ENCODE measurements around the gene DLGAP1. TPM values are rescaled to one million over a fixed set of nuclear protein-coding genes. Genes with fewer than 3 reads are reported as not detected.

Gene DLGAP1
- total and polyA plus RNA-seq, 2 experiments from 2014 or later: 3.1 to 6.5 TPM

GRCh38 chr18:3960142-3960541 lies 495.0 kb downstream of the DLGAP1 start:
- Histone ChIP-seq H3K4me1 (ENCODE audit: insufficient read depth) (no peaks in the 10 kb centered on the region), H3K4me3 (no peak overlapping the region), H3K9me3 (ENCODE audit: low read depth) (no peaks in the 10 kb centered on the region), H3K9me2 (replicated peaks; ENCODE audit: insufficient read depth) (no peaks in the 10 kb centered on the region), H3K27me3 (no peaks in the 10 kb centered on the region), H4K20me1 (ENCODE audit: insufficient read depth, poor library complexity, severe bottlenecking) (no peaks in the 10 kb centered on the region), H3K4me2 (no peak overlapping the region), H3K79me2 (no peaks in the 10 kb centered on the region), H3K36me3 (replicated peaks; ENCODE audit: insufficient read depth, low read depth) (no peaks in the 10 kb centered on the region), H3K27ac (no peak overlapping the region), H2AFZ (no peak overlapping the region)
- no peak for DNase-seq (ENCODE audit: low spot score)
- TF ChIP-seq EZH2phosphoT487 (IDR thresholded peaks at IDR 0.05; ENCODE audit: low read depth, severe bottlenecking, unreplicated experiment): no peak
- no peak for TF ChIP-seq EZH2 (IDR thresholded peaks at IDR 0.05; ENCODE audit: borderline replicate concordance)
- TF ChIP-seq, protein P1, sequence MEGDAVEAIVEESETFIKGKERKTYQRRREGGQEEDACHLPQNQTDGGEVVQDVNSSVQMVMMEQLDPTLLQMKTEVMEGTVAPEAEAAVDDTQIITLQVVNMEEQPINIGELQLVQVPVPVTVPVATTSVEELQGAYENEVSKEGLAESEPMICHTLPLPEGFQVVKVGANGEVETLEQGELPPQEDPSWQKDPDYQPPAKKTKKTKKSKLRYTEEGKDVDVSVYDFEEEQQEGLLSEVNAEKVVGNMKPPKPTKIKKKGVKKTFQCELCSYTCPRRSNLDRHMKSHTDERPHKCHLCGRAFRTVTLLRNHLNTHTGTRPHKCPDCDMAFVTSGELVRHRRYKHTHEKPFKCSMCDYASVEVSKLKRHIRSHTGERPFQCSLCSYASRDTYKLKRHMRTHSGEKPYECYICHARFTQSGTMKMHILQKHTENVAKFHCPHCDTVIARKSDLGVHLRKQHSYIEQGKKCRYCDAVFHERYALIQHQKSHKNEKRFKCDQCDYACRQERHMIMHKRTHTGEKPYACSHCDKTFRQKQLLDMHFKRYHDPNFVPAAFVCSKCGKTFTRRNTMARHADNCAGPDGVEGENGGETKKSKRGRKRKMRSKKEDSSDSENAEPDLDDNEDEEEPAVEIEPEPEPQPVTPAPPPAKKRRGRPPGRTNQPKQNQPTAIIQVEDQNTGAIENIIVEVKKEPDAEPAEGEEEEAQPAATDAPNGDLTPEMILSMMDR (IDR thresholded peaks at IDR 0.05; ENCODE audit: poor library complexity): no peak
- WGBS (ENCODE audit: low lambda C conversion rate, missing lambda C conversion rate): 62% methylated on average over 4 of the region's 4 CpGs

GRCh38 chr18:3952031-3952430 lies 503.1 kb downstream of the DLGAP1 start:
- DNase-seq (ENCODE audit: low spot score): no peak
- TF ChIP-seq EZH2 (IDR thresholded peaks at IDR 0.05; ENCODE audit: borderline replicate concordance) (no peak), EZH2phosphoT487 (IDR thresholded peaks at IDR 0.05; ENCODE audit: low read depth, severe bottlenecking, unreplicated experiment) (no peak)
- TF ChIP-seq, protein P1 (IDR thresholded peaks at IDR 0.05; ENCODE audit: poor library complexity): no peak
- H3K36me3 ChIP-seq (replicated peaks; ENCODE audit: insufficient read depth, low read depth): no peaks in the 10 kb centered on the region
- no peak overlapping the region for H3K27ac ChIP-seq
- H3K4me2 ChIP-seq: no peak overlapping the region
- 84% methylated on average over 5 of the region's 5 CpGs for WGBS (ENCODE audit: low lambda C conversion rate, missing lambda C conversion rate)
- H3K27me3 ChIP-seq: no peaks in the 10 kb centered on the region
- H4K20me1 ChIP-seq (ENCODE audit: insufficient read depth, poor library complexity, severe bottlenecking): no peaks in the 10 kb centered on the region
- H3K9me3 ChIP-seq (ENCODE audit: low read depth): no peaks in the 10 kb centered on the region
- no peaks in the 10 kb centered on the region for H3K9me2 ChIP-seq (replicated peaks; ENCODE audit: insufficient read depth)
- no peak overlapping the region for H3K4me3 ChIP-seq
- H2AFZ ChIP-seq: no peak overlapping the region
- no peaks in the 10 kb centered on the region for H3K79me2 ChIP-seq
- no peaks in the 10 kb centered on the region for H3K4me1 ChIP-seq (ENCODE audit: insufficient read depth)

GRCh38 chr18:3950668-3951404 lies 504.3 kb downstream of the DLGAP1 start:
- TF ChIP-seq, protein P1 (IDR thresholded peaks at IDR 0.05; ENCODE audit: poor library complexity): no peak
- TF ChIP-seq EZH2phosphoT487 (IDR thresholded peaks at IDR 0.05; ENCODE audit: low read depth, severe bottlenecking, unreplicated experiment): no peak
- TF ChIP-seq EZH2 (IDR thresholded peaks at IDR 0.05; ENCODE audit: borderline replicate concordance): no peak
- Histone ChIP-seq H3K4me1 (ENCODE audit: insufficient read depth) (no peaks in the 10 kb centered on the region), H2AFZ (no peak overlapping the region), H3K9me2 (replicated peaks; ENCODE audit: insufficient read depth) (no peaks in the 10 kb centered on the region), H3K36me3 (replicated peaks; ENCODE audit: insufficient read depth, low read depth) (no peaks in the 10 kb centered on the region), H3K27me3 (no peaks in the 10 kb centered on the region), H3K4me3 (no peak overlapping the region), H3K4me2 (no peak overlapping the region), H3K9me3 (ENCODE audit: low read depth) (no peaks in the 10 kb centered on the region), H3K79me2 (no peaks in the 10 kb centered on the region), H3K27ac (no peak overlapping the region), H4K20me1 (ENCODE audit: insufficient read depth, poor library complexity, severe bottlenecking) (no peaks in the 10 kb centered on the region)
- 80% methylated on average over 3 of the region's 3 CpGs for WGBS (ENCODE audit: low lambda C conversion rate, missing lambda C conversion rate)
- DNase-seq (ENCODE audit: low spot score): no peak
